T-helper 1 cell treated with Interleukin-12 subunit alpha and Interleukin-12 subunit beta and Interleukin-4 antibody, amounts not matched to agents 30 μg/mL and 1 μg/mL, for 36 hours (primary cell): ENCODE data around the gene GRIP2.

Experiments
- H3K27ac Mint-ChIP-seq: one replicate; pipeline ENCODE4 v1.8.0; 2021; ENCODE audit warnings: mild to moderate bottlenecking, mixed read lengths
- H3K27me3 Mint-ChIP-seq: one replicate; pipeline ENCODE4 v1.8.0; 2021; ENCODE audit warnings: low read depth, mixed read lengths
- H3K36me3 Mint-ChIP-seq: one replicate; pipeline ENCODE4 v1.8.0; 2021; ENCODE audit warnings: low read depth, mixed read lengths
- H3K4me1 Mint-ChIP-seq: one replicate; pipeline ENCODE4 v1.8.0; 2021; ENCODE audit warnings: low read depth, mixed read lengths
- H3K4me3 Mint-ChIP-seq: one replicate; pipeline ENCODE4 v1.8.0; 2021; ENCODE audit warnings: mild to moderate bottlenecking, moderate library complexity, mixed read lengths
- H3K9me3 Mint-ChIP-seq: one replicate; pipeline ENCODE4 v1.8.0; 2021; ENCODE audit warnings: mixed read lengths

The GRIP2 gene

DNA sequence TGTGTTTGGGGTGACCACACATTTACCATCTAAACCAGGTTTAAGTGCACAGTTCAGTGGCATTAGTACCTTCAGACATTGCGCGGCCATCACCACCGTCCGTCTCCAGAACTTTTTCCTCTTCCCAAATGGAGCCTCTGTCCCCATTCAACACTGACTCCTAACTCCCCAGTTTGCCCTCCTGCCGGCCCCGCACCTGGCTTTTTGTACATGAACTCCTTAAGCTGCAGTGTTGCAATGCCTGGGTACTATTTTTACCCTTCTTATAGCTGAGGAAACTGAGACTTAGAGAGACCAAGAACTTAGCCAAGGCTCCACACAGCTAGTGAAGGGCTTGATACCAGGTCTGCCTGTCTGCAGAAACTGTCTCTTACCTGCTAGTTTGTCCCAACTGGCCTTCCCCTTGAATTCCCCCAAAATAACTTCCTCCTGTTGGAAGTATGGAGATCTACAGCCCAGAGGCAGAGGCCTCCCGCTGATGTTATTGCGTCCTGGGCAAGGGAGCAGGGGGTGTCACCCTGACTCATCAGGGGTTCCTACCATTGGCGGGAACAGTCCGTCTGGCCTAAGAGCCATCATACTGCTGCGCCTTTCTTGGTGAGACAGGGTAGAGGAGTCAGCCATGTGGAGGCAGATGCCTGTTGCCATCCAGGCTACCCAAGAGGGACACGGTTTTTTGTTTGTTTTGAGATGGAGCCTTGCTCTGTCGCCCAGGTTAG lies 65.6 kb downstream of the GRIP2 start:
- H3K27me3 Mint-ChIP-seq, result no peaks in the 10 kb centered on the region
- no peaks in the 10 kb centered on the region for H3K9me3 Mint-ChIP-seq
- peaks cover 19% of the 10 kb centered on the region for H3K36me3 Mint-ChIP-seq
- no peak overlapping the region for H3K27ac Mint-ChIP-seq
- H3K4me1 Mint-ChIP-seq, result peaks cover 5% of the 10 kb centered on the region
- no peak overlapping the region for H3K4me3 Mint-ChIP-seq

- no peaks in the 10 kb centered on the region for H3K9me3 Mint-ChIP-seq
- H3K27ac Mint-ChIP-seq, result peak overlapping the region; percentile 63
- no peaks in the 10 kb centered on the region for H3K27me3 Mint-ChIP-seq
- no peak overlapping the region for H3K4me3 Mint-ChIP-seq
- H3K4me1 Mint-ChIP-seq, result peaks cover 5% of the 10 kb centered on the region
- peaks cover 14% of the 10 kb centered on the region for H3K36me3 Mint-ChIP-seq
Observed at GRCh38 chr3:14473411-14473891, 66.7 kb downstream of the GRIP2 start.

DNA sequence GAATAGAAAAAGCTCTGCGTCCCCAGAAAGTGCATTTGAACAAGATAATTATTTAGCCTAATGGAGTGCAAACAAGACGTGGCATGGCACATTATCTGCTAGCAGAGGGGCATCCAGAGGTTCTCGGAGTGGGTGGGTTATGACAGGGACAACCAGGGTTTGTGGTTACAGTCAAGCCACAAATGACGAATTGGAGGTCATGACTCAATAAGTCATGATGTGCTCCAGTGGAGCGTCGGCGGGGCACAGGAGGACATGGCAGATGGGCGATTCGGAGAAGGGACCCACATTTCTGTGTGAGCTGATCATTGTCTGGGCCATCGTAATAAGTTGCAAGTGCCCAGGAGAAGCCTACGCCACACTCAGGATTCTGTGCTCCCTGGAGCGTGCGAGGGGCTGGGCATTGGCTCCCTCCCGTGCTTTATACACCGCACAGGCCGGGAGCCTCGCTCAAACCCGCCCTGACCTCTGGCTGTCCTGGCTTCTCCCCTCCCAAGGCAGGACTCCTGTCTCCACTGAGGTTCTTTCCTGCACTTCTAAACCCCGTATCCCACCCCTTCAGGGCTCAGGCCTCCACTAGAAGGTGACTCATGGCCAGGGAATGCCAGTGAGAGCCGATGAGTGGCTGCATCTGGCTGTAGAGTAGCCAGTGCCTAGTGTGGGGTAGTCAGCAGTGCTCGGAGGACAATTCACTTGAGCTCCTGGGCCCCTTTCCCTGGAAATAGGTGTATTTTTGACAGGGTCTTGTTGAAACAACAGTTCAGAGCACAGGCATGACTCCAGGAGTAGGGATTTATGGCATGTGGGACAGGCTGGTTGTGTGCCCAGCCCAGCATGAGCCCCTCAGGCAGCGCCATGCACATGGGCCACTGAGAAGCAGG lies 67.4 kb downstream of the GRIP2 start:
- no peak overlapping the region for H3K4me3 Mint-ChIP-seq
- H3K27me3 Mint-ChIP-seq, result no peaks in the 10 kb centered on the region
- H3K9me3 Mint-ChIP-seq, result no peaks in the 10 kb centered on the region
- peaks cover 10% of the 10 kb centered on the region for H3K36me3 Mint-ChIP-seq
- peaks cover 5% of the 10 kb centered on the region for H3K4me1 Mint-ChIP-seq
- no peak overlapping the region for H3K27ac Mint-ChIP-seq

DNA sequence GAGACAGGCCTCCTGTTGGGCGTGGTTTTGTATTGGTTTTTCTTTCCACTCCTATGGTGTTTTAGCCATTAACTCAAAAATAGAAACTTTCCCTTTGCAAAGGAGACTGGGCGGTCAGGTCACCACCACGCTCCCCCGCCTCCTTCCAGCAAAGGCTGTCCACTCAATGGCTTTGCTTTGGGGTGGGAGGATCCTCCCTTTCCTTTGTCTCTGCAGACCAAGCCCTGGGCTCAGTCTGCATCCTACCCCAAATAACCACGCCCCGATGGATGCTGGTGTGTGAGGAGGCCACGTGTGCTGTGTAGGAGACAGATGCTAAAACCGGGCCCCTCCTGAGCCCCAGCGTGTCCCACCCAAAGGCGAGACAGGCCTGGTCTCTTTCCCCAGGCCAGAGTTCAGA lies 68.5 kb downstream of the GRIP2 start:
- H3K27me3 Mint-ChIP-seq, result no peaks in the 10 kb centered on the region
- no peak overlapping the region for H3K4me3 Mint-ChIP-seq
- H3K27ac Mint-ChIP-seq, result no peak overlapping the region
- peaks cover 6% of the 10 kb centered on the region for H3K36me3 Mint-ChIP-seq
- peaks cover 5% of the 10 kb centered on the region for H3K4me1 Mint-ChIP-seq
- no peaks in the 10 kb centered on the region for H3K9me3 Mint-ChIP-seq

GRCh38 chr3:14471016-14471415 lies 69.1 kb downstream of the GRIP2 start:
- H3K27ac Mint-ChIP-seq, result no peak overlapping the region
- H3K27me3 Mint-ChIP-seq, result no peaks in the 10 kb centered on the region
- peaks cover 5% of the 10 kb centered on the region for H3K4me1 Mint-ChIP-seq
- no peaks in the 10 kb centered on the region for H3K9me3 Mint-ChIP-seq
- H3K36me3 Mint-ChIP-seq, result peaks cover 6% of the 10 kb centered on the region
- no peak overlapping the region for H3K4me3 Mint-ChIP-seq

GRCh38 chr3:14470461-14470860 lies 69.7 kb downstream of the GRIP2 start:
- peaks cover 6% of the 10 kb centered on the region for H3K36me3 Mint-ChIP-seq
- H3K4me3 Mint-ChIP-seq, result no peak overlapping the region
- no peaks in the 10 kb centered on the region for H3K9me3 Mint-ChIP-seq
- no peak overlapping the region for H3K27ac Mint-ChIP-seq
- H3K4me1 Mint-ChIP-seq, result peaks cover 5% of the 10 kb centered on the region
- H3K27me3 Mint-ChIP-seq, result no peaks in the 10 kb centered on the region

DNA sequence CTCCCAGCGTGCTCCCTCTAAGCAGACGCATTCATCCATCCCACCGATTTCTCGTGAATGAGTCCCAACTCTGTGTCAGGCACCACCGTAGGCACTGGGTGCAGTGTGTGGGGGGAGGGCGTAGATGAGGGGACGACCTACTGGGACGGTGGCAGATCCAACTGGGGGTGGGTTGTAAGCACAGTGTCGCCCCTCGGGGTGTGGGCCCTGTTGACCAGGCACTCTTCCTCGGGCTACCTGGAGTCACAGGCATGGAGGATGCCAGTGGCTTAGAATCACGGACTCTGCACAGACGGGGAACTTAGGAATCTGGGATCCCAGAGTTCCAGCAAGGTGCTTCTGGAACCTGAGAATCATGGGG lies 71.5 kb downstream of the GRIP2 start:
- no peak overlapping the region for H3K27ac Mint-ChIP-seq
- H3K27me3 Mint-ChIP-seq, result no peaks in the 10 kb centered on the region
- H3K4me1 Mint-ChIP-seq, result peaks cover 5% of the 10 kb centered on the region
- H3K4me3 Mint-ChIP-seq, result no peak overlapping the region
- H3K36me3 Mint-ChIP-seq, result peaks cover 8% of the 10 kb centered on the region
- no peaks in the 10 kb centered on the region for H3K9me3 Mint-ChIP-seq

DNA sequence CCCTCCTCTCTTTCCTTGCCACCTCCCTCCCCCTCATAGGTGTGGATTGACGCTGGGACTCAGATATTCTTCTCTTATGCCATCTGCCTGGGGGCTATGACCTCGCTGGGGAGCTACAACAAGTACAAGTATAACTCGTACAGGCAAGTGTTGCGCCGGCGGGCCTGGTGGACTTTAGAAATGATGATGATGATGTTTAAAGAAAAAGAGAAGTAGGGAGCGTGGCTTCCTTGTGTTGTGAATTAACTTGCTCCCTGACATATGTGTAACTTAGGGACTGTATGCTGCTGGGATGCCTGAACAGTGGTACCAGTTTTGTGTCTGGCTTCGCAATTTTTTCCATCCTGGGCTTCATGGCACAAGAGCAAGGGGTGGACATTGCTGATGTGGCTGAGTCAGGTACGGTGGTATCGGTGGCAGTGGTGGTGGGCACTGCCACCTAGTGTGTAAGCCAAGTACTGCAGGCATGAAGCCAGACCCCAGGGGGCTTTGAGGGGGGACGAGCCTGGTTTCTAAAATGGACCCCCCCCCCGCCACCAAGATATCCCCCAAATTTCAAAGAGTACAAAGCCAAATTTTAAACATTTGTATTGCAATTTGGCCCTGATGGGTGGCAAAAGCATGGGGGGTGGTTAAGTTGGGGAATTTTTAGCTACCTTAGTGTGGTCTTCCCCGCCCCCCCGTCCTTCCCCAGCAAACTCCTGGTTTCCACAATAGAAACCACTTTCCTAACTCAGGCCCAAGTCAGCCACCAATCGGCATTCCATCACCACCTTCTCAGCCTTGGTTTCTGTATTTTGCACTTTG lies 72.1 kb downstream of the GRIP2 start:
- no peak overlapping the region for H3K4me3 Mint-ChIP-seq
- H3K27ac Mint-ChIP-seq, result no peak overlapping the region
- H3K36me3 Mint-ChIP-seq, result peaks cover 7% of the 10 kb centered on the region
- H3K9me3 Mint-ChIP-seq, result no peaks in the 10 kb centered on the region
- peaks cover 5% of the 10 kb centered on the region for H3K4me1 Mint-ChIP-seq
- no peaks in the 10 kb centered on the region for H3K27me3 Mint-ChIP-seq

- peaks cover 5% of the 10 kb centered on the region for H3K4me1 Mint-ChIP-seq
- no peak overlapping the region for H3K27ac Mint-ChIP-seq
- peaks cover 8% of the 10 kb centered on the region for H3K36me3 Mint-ChIP-seq
- H3K9me3 Mint-ChIP-seq, result no peaks in the 10 kb centered on the region
- no peak overlapping the region for H3K4me3 Mint-ChIP-seq
- H3K27me3 Mint-ChIP-seq, result no peaks in the 10 kb centered on the region
Observed at GRCh38 chr3:14466179-14466903, 73.8 kb downstream of the GRIP2 start.

GRCh38 chr3:14465425-14465824 lies 74.7 kb downstream of the GRIP2 start:
- no peaks in the 10 kb centered on the region for H3K27me3 Mint-ChIP-seq
- no peaks in the 10 kb centered on the region for H3K9me3 Mint-ChIP-seq
- H3K4me1 Mint-ChIP-seq, result peaks cover 2% of the 10 kb centered on the region
- no peak overlapping the region for H3K4me3 Mint-ChIP-seq
- H3K27ac Mint-ChIP-seq, result no peak overlapping the region
- H3K36me3 Mint-ChIP-seq, result peaks cover 8% of the 10 kb centered on the region

DNA sequence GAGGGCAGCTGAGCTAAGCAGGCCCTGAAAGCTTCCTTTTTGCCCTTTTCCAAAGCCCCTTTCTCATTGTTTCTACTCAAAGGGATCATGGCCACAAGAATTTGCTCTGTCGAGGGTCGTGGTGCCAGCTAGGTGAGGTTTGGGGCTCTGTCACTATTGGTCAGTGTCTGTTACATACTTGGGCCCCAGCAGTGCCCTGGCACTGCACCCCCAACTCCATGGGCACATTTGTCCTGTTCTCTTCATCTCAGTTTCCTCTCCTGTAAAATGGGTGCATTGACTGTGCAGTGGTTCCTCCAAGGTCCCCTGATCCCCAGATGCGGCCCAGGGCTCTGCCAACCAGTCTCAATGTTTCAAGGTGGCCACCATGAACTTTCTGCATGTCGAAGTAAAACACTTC lies 75.6 kb downstream of the GRIP2 start:
- H3K27ac Mint-ChIP-seq, result no peak overlapping the region
- no peak overlapping the region for H3K4me3 Mint-ChIP-seq

DNA sequence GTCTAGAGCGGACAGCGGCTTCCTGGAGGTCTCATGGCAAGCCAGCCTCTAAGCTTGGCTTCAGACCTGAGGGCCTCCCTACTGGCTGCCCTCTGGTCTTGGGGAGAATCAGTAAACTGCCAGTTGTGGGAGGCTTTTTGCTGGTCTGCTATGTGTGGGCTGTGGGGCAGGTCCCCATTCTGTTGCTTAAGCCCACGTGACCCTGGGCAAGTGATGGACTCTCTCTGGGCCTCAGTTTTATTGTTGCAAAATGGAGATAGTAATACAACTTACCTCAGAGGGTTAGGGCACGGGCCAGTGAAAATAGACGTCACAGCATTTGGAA lies 76.0 kb downstream of the GRIP2 start:
- H3K9me3 Mint-ChIP-seq, result no peaks in the 10 kb centered on the region
- H3K36me3 Mint-ChIP-seq, result peaks cover 17% of the 10 kb centered on the region
- no peak overlapping the region for H3K27ac Mint-ChIP-seq
- no peak overlapping the region for H3K4me3 Mint-ChIP-seq
- peaks cover 8% of the 10 kb centered on the region for H3K4me1 Mint-ChIP-seq
- no peaks in the 10 kb centered on the region for H3K27me3 Mint-ChIP-seq

More for the DNA sequence above, 75.6 kb downstream of the GRIP2 start:
- Mint-ChIP-seq H3K4me1 (peaks cover 8% of the 10 kb centered on the region), H3K27me3 (no peaks in the 10 kb centered on the region), H3K9me3 (no peaks in the 10 kb centered on the region), H3K36me3 (peaks cover 15% of the 10 kb centered on the region)

DNA sequence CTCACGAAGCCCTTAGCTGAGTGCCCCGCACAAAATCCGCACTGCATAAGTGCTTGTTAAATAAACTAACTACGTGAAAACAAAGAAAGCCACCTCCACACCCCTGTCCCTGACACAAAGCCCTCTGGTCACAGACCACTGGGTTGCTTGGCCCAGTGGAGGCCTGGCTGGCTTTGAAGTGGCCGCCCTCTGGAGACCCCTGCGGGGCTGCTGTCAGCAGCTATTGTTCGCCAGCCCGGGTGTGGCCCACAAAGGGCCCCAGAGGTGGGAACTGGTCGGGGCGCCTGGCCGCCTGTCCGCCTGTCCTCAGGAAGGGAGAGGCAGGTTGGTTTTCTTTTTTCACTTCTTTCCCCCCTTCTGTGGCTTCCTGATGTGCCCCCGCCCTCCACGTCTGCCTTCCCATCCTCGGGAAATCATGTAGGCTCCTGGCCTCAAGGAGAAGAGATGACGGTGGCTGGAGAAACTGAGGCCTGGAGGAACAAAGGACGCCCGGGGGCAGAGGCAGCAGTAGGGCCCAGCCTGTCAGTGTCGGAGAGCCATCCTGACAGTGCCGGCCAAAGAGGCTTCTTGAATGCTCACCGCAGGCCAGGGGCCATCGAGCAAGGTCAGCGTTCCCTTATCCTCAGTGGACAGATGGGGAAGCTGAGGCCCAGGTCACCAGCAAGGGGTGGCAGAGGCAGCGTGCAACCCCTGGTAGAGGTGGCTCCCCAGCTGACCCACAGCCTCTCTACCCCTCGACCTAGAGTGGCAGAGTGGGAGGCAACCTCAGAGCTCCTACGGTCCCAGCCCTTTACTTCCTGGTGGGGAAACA lies 76.6 kb downstream of the GRIP2 start:
- no peak overlapping the region for H3K27ac Mint-ChIP-seq
- no peak overlapping the region for H3K4me3 Mint-ChIP-seq
- peaks cover 8% of the 10 kb centered on the region for H3K4me1 Mint-ChIP-seq
- H3K9me3 Mint-ChIP-seq, result no peaks in the 10 kb centered on the region
- H3K27me3 Mint-ChIP-seq, result no peaks in the 10 kb centered on the region
- peaks cover 17% of the 10 kb centered on the region for H3K36me3 Mint-ChIP-seq
